Ramos (cell line): ENCODE data around the gene DAZAP1.

Experiments used
- in situ Hi-C: fragments of 300-500 bp; cut with MboI; formaldehyde crosslinking; loops from one replicate; pipeline ENCODE4 v1.14.3; 2022; ENCODE audit warnings: low sequenced_read_pairs; ENCODE audit not compliant: unreplicated experiment

The DAZAP1 gene

DNA sequence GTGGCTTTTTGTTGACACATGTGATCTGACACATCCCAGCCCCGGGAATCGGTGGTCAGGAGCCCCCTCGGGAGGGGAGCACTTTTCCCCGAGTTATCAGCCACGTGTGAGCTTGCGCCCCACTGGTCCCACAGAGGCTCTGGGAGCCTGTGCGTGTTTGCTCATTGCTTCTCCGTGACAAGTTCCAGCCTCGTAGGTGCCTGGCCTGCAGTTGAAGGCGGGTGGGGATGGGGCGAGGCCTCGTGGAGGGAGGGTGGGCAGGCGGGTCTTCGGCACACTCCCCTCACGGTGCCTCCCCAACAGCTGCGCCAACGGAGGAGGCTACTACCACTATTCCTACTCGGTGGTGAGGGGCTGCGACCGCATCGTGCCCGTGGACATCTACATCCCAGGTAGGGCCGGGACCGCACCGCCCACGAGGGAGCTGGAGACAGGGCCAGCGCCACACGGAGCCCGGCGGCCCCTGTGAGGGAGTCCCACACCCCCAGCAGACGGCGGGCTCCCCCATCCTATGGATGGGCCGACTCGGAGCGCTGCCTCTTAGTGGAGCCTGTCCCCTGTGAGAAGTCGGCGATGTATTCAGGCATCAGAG, 14.4 kb upstream of the DAZAP1 start:
- in situ Hi-C loops, result no loop called here

- in situ Hi-C loops, result no loop called here
Measured at GRCh38 chr19:1393841-1394240, 13.5 kb upstream of the DAZAP1 start.

DNA sequence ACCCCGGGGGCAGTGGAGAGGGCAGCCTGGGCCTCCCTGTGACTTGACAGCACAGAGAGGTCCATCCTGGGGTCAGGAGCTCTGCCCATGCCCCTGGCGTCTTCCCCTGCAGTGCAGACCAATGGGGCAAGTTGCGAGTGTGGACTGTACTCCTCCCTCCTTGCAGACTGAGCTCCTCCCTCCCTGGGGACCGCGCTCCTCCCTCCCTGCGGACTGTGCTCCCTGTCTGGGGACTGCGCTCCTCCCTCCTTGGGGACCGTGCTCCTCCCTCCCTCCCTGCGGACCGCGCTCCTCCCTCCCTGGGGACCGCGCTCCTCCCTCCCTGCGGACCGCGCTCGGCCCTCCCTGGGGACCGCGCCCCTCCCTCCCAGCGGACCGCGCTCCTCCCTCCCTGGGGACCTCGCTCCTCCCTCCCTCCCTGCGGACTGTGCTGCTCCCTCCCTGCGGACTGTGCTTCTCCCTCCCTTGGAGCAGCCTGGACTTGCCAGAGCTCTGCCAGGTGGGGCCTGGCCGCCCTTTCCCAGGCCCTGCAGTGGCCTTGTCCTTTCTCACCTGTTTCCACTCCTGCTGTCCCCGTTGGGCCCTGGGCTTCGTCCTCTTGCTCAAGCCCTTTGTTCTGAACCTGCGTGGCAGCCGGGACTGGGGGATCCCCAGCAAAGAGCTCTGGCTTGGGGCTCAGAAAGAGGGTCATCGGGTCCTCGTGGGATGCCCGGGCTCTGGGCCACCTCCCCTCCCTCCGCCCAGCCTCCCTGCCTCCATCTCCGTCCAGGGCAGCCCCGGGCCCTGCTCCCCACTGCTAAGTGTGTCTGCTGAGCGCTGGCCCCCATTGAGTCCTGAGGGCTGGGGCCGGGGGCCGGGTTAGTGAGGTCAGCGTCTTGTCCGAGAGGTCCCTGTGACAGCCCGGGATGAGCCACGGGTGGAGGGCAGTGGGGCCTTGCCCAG, 12.9 kb upstream of the DAZAP1 start:
- in situ Hi-C loops, result no loop called here

DNA sequence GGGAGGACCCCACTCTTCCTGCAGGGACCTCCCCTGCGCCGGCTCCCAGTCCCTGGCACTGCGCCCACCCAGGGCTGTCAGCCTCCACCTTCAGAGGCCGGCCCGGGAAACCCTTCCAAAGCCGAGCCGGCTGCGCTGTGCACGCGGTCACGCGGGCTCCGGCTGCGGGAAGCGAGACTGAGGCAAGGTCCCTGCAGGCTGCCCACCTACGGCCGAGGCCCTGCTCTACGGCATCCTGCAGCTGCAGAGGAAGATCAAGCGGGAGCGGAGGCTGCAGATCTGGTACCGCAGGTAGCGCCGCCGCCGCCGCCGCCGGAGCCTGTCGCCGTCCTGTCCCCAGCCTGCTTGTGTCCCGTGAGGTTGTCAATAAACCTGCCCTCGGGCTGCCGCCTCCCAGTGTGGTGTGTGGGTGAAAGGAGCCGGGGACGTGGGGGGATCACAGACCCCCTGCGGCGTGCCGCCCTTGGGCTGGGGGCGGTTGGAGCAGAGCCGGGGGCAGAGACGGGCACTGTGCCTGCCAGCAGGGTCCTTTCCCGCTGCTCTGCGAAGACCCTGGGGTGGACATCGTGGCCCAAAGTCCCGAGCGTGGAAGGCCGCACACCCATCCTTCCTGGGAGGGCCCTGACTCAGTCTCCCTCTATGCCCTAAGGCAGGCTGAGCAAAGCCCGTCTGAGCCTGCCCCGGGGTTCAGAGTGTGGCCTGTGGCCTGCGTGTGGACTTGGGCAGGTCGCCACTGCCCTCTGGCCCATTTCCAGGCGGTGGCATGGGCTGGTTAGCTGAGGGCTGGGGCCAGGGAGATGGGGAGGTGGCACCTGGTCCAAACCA, 12.0 kb upstream of the DAZAP1 start:
- in situ Hi-C loops, result no loop called here

GRCh38 chr19:1396019-1396767, 11.2 kb upstream of the DAZAP1 start:
- in situ Hi-C loops, result no loop called here

- in situ Hi-C loops, result no loop called here
Measured at GRCh38 chr19:1396768-1397679, 10.4 kb upstream of the DAZAP1 start.

- in situ Hi-C loops, result no loop called here
Measured at GRCh38 chr19:1397838-1398237, 9.5 kb upstream of the DAZAP1 start.

DNA sequence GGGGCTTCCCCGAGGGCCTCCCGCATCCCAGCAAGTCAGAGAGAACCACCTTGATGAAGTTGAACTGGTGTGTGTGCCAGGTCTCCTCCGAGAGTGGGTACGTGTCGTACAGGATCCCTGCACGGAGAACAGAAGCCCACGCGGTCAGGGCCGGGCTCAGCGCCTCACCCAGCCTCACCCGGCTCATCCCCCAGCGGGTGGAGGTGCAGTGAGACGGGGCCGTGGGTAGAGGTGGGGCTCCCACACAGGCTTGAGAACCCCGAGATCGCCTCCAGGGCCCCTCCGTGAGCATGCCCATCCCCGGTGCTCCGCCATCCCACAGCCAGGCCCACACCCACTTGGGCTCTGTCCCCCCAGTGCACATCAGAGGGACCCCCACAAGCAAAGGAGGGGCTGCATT, 8.3 kb upstream of the DAZAP1 start:
- in situ Hi-C loops, result no loop called here

GRCh38 chr19:1399745-1400144, 7.6 kb upstream of the DAZAP1 start:
- in situ Hi-C loops, result no loop called here

DNA sequence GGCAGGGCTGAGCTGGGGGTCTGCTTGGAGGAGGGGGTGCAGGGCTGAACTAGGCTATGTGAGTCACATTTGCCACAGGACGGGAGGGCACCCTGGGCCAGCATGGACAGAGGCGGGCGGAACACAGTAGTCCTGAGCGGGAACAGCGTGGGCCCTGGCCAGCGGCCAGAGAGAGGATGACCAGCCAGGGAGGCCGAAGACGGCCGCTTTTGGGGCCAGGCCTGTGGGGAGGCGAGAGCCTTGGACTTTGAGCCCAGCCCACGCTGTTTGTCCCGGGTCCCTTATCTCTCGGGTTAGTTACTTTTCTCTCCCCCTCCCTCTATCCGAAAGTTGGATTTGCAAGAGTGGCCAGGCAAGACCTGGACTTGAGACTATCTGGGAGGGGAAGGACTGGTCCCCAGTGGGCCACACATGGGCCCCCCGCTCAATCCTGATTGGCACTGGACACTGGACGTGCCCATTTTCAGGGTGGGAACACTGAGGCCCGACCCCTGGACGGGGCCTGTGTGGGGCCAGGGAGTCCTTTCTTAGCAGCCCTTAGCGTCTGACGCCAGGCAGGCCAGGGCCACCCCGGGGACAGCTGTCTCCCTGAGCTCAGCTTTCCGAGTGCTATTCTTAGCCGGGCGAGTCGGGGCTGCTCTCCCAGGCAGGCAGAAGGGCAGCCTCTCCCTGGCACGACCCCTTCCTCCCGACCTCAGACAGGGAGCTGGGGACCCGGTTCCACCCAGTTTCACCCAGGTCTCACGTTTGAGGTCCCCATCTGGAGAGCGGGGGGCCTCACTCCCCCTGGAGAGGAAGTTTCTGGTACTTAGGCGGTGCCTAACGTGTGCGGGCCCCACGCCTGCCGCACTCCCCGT, 6.9 kb upstream of the DAZAP1 start:
- in situ Hi-C loops, result no loop called here

GRCh38 chr19:1401138-1401888, 6.1 kb upstream of the DAZAP1 start, which contains the start of gene GAMT:
Gene GAMT (minus strand): TSS chr19:1401542. CDS start chr19:1401476, 66 bp downstream.
- in situ Hi-C loops, result no loop called here

DNA sequence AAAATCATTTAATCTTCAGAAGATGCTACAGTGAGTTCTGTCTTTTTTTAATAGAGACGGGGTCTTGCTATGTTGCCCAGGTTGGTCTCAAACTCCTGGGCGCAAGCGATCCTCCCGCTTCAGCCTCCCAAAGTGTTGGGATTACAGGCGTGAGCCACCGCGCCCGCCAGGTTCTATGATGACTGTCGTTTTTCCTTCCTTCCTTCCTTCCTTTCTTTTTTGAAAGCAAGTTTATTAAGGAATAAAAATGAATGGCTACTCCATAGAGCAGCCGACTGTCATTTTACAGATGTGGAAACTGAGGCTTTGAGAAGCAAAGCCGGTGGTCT, 5.5 kb upstream of the DAZAP1 start:
- in situ Hi-C loops, result no loop called here

GRCh38 chr19:1402411-1403070, 4.8 kb upstream of the DAZAP1 start:
- in situ Hi-C loops, result no loop called here

DNA sequence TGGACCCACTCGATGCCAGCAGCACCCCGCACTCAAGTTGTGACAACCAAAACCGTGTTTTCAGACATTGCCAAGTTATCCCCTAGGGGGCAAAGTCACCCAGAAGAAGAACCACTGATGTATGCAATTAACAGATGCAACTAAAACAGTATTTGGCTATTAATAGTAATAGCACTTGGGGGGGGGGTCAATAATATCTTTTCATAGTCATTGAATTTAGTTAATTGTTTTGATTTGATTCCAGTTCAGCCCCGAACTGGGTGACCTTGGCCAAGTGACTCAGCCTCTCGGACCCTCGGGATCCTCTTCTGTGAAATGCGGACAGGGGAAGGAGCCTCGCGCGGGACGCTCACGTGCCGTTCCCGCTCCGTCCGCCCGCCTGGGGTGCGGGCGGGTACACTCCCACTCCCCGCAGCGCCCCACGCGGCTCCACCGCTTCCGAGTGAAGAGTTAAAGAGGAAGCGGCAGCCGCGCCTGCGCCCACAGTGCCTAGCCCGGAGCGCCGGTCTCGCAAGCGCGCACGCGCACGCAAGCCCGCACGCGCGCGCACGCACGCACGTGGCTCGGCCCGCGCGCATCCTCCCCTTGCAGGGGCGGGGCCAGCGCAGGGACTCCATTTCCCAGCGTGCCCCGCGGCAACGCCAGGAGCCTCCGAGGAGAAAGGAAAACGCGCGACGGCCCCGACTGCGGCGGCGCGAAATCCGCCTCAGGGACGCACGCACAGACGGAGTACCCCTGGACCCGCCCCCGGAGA, 435 bp upstream of the DAZAP1 start:
- in situ Hi-C loops, result no loop called here

GRCh38 chr19:1408300-1409203, 1.2 kb downstream of the DAZAP1 start:
- in situ Hi-C loops, result no loop called here
